ENCODE data around the gene PDE9A.

DNA sequence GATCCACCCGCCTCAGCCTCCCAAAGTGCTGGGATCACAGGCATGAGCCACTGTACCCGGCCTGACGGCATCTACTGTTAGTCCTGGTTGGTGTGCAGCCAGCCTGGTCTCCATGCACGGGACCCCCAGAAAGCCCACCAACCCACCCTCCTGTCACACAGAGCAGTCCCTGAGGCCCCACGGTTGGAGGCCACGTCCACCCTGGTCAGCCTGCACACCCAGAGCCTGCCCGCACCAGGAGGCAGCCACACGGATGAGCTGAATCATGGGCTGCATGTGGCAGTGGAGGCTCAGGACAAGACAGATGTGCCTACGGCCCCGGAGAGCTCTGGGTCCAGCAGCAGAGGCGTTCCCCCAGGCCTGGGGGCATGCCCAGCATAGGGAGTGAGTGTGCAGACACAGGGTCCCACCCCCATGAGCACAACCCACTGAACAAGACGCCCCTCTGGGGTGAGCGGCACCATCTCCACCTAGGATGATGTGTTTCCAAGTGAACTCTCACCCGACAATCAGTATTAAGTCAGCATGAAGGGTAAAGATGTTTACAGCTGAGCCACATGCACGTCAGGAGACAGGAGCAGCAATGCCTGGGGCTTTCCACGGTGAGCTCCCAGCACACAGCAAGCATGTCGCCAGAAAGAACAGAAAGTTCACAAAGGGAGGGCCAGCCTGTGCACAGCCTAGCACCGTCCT, 123.8 kb downstream of the PDE9A start:
- TF ChIP-seq, protein P1, sequence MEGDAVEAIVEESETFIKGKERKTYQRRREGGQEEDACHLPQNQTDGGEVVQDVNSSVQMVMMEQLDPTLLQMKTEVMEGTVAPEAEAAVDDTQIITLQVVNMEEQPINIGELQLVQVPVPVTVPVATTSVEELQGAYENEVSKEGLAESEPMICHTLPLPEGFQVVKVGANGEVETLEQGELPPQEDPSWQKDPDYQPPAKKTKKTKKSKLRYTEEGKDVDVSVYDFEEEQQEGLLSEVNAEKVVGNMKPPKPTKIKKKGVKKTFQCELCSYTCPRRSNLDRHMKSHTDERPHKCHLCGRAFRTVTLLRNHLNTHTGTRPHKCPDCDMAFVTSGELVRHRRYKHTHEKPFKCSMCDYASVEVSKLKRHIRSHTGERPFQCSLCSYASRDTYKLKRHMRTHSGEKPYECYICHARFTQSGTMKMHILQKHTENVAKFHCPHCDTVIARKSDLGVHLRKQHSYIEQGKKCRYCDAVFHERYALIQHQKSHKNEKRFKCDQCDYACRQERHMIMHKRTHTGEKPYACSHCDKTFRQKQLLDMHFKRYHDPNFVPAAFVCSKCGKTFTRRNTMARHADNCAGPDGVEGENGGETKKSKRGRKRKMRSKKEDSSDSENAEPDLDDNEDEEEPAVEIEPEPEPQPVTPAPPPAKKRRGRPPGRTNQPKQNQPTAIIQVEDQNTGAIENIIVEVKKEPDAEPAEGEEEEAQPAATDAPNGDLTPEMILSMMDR (IDR thresholded peaks at IDR 0.05; ENCODE audit: insufficient read depth, low read length): no peak
- no peak for TF ChIP-seq POLR2AphosphoS5 (IDR thresholded peaks at IDR 0.05; ENCODE audit: low read depth)
